HCT116 (cell line): Measurements from ENCODE around the gene RHOB. TPM values are rescaled to one million over a fixed set of nuclear protein-coding genes. Genes with fewer than 3 reads are reported as not detected.

ENCODE experiments used
- ATAC-seq: fragments of 200-7000 bp; cut with Tn5 transposase; 2 replicates; pipeline ENCODE4 v1.9.1; 2020; ENCODE audit warnings: mild to moderate bottlenecking, moderate library complexity
- BruUV-seq: library from RNA; stranded (reverse); fragments of 400-500 nt; replicated peaks from 2 replicates; lab custom pipeline; 2021; lab: Mats Ljungman, UMichigan
- CTCF ChIA-PET: fragments of 300-600 bp; sonication (Branson Sonifier 250); formaldehyde crosslinking; loops from one replicate; lab custom pipeline; 2021; ENCODE audit warnings: antibody characterized with exemption; lab: Charles Lee
- POLR2A ChIA-PET: fragments of 300-600, 350-600 bp; sonication (Branson Sonifier 250); formaldehyde crosslinking; loops from one replicate; lab custom pipeline; 2021; ENCODE audit warnings: antibody characterized with exemption; lab: Charles Lee
- RAD21 ChIA-PET, 2 experiments: fragments of 300-600 bp; sonication (Branson Sonifier 250); formaldehyde crosslinking; loops; one replicate each; lab custom pipeline; 2023; ENCODE audit warnings: low total read pairs in 2 of 2; ENCODE audit not compliant: uncharacterized antibody in 2 of 2, unreplicated experiment in 2 of 2, low non-redundant PET in 1 of 2; lab: Charles Lee
- DNase-seq: peaks from one replicate; pipeline ENCODE4 v3.0.0-alpha.2; 2010; ENCODE audit warnings: low read depth, low spot score
- H2AFZ ChIP-seq: fragments of 200-600 bp; shearing (Covaris generic), sonication (generic); 2 replicates; pipeline ENCODE4 v1.6.1; 2017; ENCODE audit warnings: low read depth, mixed run types, mixed read lengths, antibody characterized with exemption, low read length; ENCODE audit not compliant: poor library complexity, severe bottlenecking
- H3K27ac ChIP-seq: 2 replicates; pipeline ENCODE4 v1.5.1; 2012; ENCODE audit warnings: low read depth, low read length
- H3K27me3 ChIP-seq: fragments of 200-600 bp; sonication (generic); 2 replicates; pipeline ENCODE4 v1.6.1; 2016; ENCODE audit warnings: mixed run types, low read length, mixed read lengths; ENCODE audit not compliant: insufficient read depth
- H3K36me3 ChIP-seq, 2 experiments: fragments of 200-500 bp in 1 of 2; fragments of 200-600 bp in 1 of 2; sonication (Bioruptor generic) in 1 of 2; sonication (generic) in 1 of 2; 2 replicates each; pipeline versions ENCODE4 v1.5.1 to v1.6.1; 2014 to 2016; ENCODE audit warnings: low read length in 2 of 2, inconsistent platforms in 1 of 2, mixed read lengths in 1 of 2, mixed run types in 1 of 2; ENCODE audit not compliant: insufficient read depth in 2 of 2, control insufficient read depth in 1 of 2
- H3K4me1 ChIP-seq, 2 experiments: fragments of 200-600 bp in 1 of 2; sonication (generic) in 1 of 2; 2 replicates each; pipeline versions ENCODE4 v1.5.1 to v1.6.1; 2012 to 2017; ENCODE audit warnings: low read length in 2 of 2, inconsistent platforms in 1 of 2, mild to moderate bottlenecking in 1 of 2, mixed read lengths in 1 of 2, mixed run types in 1 of 2, moderate library complexity in 1 of 2; ENCODE audit not compliant: insufficient read depth in 2 of 2, control insufficient read depth in 1 of 2
- H3K4me2 ChIP-seq: fragments of 200-600 bp; sonication (generic); 2 replicates; pipeline ENCODE4 v1.6.1; 2017; ENCODE audit warnings: mixed run types, low read length, mixed read lengths
- H3K4me3 ChIP-seq, 2 experiments: fragments of 200-600 bp in 1 of 2; sonication (generic) in 1 of 2; replicated peaks in 1 of 2; 2 replicates each; pipeline ENCODE4 v1.5.1; 2011 to 2016; ENCODE audit warnings: low read length in 2 of 2, control low read depth in 1 of 2, low read depth in 1 of 2, mild to moderate bottlenecking in 1 of 2, mixed read lengths in 1 of 2, mixed run types in 1 of 2
- H3K79me2 ChIP-seq: fragments of 200-600 bp; sonication (generic); 2 replicates; pipeline ENCODE4 v1.6.1; 2017; ENCODE audit warnings: mild to moderate bottlenecking, mixed run types, low read length, moderate library complexity, mixed read lengths; ENCODE audit not compliant: insufficient read depth
- H3K9ac ChIP-seq: fragments of 200-600 bp; sonication (generic); 2 replicates; pipeline ENCODE4 v1.6.1; 2016; ENCODE audit warnings: low read length, mixed read lengths
- H3K9me2 ChIP-seq: fragments of 200-600 bp; sonication (generic), shearing (Covaris generic); 2 replicates; pipeline ENCODE4 v1.6.1; 2017; ENCODE audit warnings: mixed run types, mild to moderate bottlenecking, moderate library complexity; ENCODE audit not compliant: insufficient read depth
- H3K9me3 ChIP-seq, 2 experiments: fragments of 200-500 bp in 1 of 2; fragments of 200-600 bp in 1 of 2; sonication (Bioruptor generic) in 1 of 2; sonication (generic) in 1 of 2; 2 replicates each; pipeline ENCODE4 v1.6.1; 2014 to 2017; ENCODE audit warnings: low read length in 2 of 2, mixed read lengths in 2 of 2, inconsistent platforms in 1 of 2, low read depth in 1 of 2, mild to moderate bottlenecking in 1 of 2, mixed run types in 1 of 2, moderate library complexity in 1 of 2; ENCODE audit not compliant: control insufficient read depth in 1 of 2, insufficient read depth in 1 of 2
- H4K20me1 ChIP-seq: fragments of 200-600 bp; sonication (generic), shearing (Covaris generic); 2 replicates; pipeline ENCODE4 v1.6.1; 2017; ENCODE audit warnings: mixed run types, mild to moderate bottlenecking, moderate library complexity; ENCODE audit not compliant: insufficient read depth
- CBX3 ChIP-seq: IDR thresholded peaks from 2 replicates; pipeline ENCODE4 v1.6.1; 2012; ENCODE audit warnings: low read depth
- CEBPB ChIP-seq: IDR thresholded peaks from 2 replicates; pipeline ENCODE4 v1.6.1; 2012; ENCODE audit warnings: low read depth
- CTCF ChIP-seq, 3 experiments: fragments of 200-600 bp in 1 of 3; sonication (generic) in 1 of 3; IDR thresholded peaks in 2 of 3; conservative IDR thresholded peaks in 1 of 3; 2 replicates each; pipeline ENCODE4 v1.5.1; 2012 to 2017; ENCODE audit warnings: low read depth in 2 of 3, low read length in 2 of 3, antibody characterized with exemption in 1 of 3, borderline replicate concordance in 1 of 3, control low read depth in 1 of 3, mild to moderate bottlenecking in 1 of 3, mixed read lengths in 1 of 3, mixed run types in 1 of 3, moderate library complexity in 1 of 3; ENCODE audit not compliant: insufficient read depth in 1 of 3
- EZH2phosphoT487 ChIP-seq: fragments of 200-600 bp; IDR thresholded peaks from 2 replicates; pipeline ENCODE4 v1.6.1; 2018; ENCODE audit warnings: antibody characterized with exemption, borderline replicate concordance
- FOSL1 ChIP-seq: IDR thresholded peaks from 2 replicates; pipeline ENCODE4 v1.6.1; 2012; ENCODE audit warnings: low read depth
- JUND ChIP-seq: IDR thresholded peaks from 2 replicates; pipeline ENCODE4 v1.6.1; 2012
- MAX ChIP-seq: IDR thresholded peaks from 2 replicates; pipeline ENCODE4 v1.6.1; 2012
- SP1 ChIP-seq: IDR thresholded peaks from 2 replicates; pipeline ENCODE4 v1.6.1; 2012; ENCODE audit warnings: low read depth
- ZNF274 ChIP-seq: fragments of 200-500 bp; sonication (Bioruptor generic); IDR thresholded peaks from 2 replicates; pipeline ENCODE4 v1.6.1; 2014; ENCODE audit warnings: mild to moderate bottlenecking, low read depth, low read length, inconsistent platforms
- intact Hi-C: fragments of 100-400 bp; cut with micrococcal nuclease; formaldehyde crosslinking; loops from 2 replicates; pipeline ENCODE4 v1.10.0; 2022
- total RNA-seq: library from RNA; stranded (reverse); gene quantifications from one replicate; pipeline ENCODE4 v1.2.1, GENCODE V29; 2021; ENCODE audit not compliant: unreplicated experiment

The RHOB gene
- total RNA-seq, 1 experiment from 2014 or later = 72.9 TPM

DNA sequence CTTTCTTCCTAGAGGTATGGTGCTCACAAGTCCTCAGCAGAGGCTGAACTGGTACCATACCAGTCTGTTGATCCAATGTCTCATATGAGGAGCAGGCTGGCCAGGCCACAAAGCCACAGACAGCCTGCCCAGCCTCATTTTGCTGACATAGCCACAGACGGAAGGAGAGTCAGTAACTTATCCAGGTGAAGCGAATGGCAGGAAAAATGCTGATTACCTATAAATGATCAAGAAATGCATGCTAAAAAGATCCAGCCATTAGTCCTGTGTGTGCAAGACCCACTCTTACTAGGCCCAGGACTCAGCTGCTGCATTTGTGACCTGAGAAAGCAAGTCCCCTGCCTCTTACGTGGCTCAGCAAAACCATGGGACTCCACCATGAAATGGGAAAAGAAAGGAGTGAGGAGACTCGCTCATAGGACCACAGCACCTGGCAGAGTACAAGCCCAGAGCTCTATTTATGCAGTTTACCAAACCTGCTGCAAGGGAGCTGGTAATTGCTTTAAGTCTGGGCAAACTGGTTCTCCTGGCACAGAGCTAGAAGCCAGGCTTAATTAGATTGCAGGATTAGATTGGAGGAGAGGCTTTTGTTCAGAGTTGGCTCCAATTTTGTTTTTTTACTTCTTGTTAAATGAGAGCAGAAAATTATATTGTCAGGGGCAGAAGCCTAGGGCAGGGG lies 19.0 kb downstream of the RHOB start (continued):
- TF ChIP-seq CTCF (IDR thresholded peaks at IDR 0.05 in 2 of 3, conservative IDR thresholded peaks at IDR 0.05 in 1 of 3; ENCODE audit: borderline replicate concordance in 1 of 3, insufficient read depth in 1 of 3, low read depth in 2 of 3, low read length in 2 of 3) (no peak), SP1 (no peak), MAX (no peak), EZH2phosphoT487 (no peak), CBX3 (no peak), FOSL1 (no peak), CEBPB (no peak), ZNF274 (no peak)

DNA sequence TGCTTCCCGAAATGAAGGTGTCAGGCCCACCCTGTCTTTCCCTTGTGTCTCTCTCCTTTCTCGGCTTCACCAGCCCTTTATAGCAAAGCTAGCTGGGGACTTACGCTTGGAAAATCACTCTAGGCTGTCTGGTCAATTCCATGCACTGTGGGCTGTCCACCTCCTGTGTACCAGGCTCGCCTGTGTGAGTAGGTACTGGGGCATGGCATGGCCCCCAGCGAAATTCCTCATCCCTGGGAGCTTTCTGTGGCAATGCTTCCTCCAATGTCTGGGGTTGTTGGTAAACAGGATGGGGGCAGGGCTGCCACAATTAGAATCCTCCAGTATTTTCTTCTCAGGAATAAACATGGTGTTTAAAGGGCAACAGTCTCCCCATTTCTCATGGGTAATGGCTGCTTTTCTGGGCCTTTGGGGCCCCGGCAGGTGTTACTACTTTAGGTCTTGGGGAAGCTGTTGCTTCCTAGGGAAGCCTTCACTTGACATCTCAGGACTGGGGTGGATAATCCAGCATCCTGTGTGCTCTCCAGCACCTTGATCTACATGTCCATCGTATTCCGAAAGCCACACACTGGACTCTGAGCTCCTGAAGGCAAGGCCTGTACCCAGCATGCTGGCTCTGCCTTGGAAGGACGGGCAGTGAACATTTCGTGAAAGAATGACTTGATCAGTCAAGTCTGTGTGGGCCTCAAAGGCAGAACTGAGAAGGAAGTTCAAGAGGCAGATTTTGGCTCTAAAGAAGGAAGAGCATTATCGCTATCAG lies 21.1 kb downstream of the RHOB start:
- no peaks in the 10 kb centered on the region for H3K36me3 ChIP-seq
- no peak for DNase-seq
- RAD21 ChIA-PET = no interaction called here
- no peaks in the 10 kb centered on the region for H4K20me1 ChIP-seq
- CTCF ChIA-PET = no interaction called here
- POLR2A ChIA-PET = interaction anchor here (2.0 to 2.1 kb wide), 2 partner anchors 21 kb away, joined by 9 read pairs; partner anchors contain the start of gene RHOB
- no peak overlapping the region for H2AFZ ChIP-seq
- peaks cover 6 to 15% of the 10 kb centered on the region in 2 experiments; a peak in 3 of 4 replicates for H3K4me1 ChIP-seq
- no peaks in the 10 kb centered on the region for H3K9me2 ChIP-seq
- H3K4me2 ChIP-seq = no peak overlapping the region
- H3K4me3 ChIP-seq = no peak overlapping the region
- ATAC-seq = no peak
- intact Hi-C loops = no loop called here
- no TSS peak for BruUV-seq
- TF ChIP-seq JUND = no peak
- no peak overlapping the region for H3K9ac ChIP-seq
- no peaks in the 10 kb centered on the region for H3K9me3 ChIP-seq
- H3K79me2 ChIP-seq = no peaks in the 10 kb centered on the region
- H3K27me3 ChIP-seq = no peaks in the 10 kb centered on the region
- H3K27ac ChIP-seq = no peak overlapping the region
